A673 (cell line): ENCODE results near the gene SMARCC2. TPM values are rescaled to one million over a fixed set of nuclear protein-coding genes. Genes with fewer than 3 reads are reported as not detected.
A peak's percentile ranks its signal among the peaks of the same experiment; 100 is the strongest.

Experiments used
- BruUV-seq: library from RNA; stranded (reverse); fragments of 400-500 nt; replicated peaks from 2 replicates; lab custom pipeline; 2021; lab: Mats Ljungman, UMichigan
- CTCF ChIA-PET: fragments of 300-600 bp; sonication (Branson Sonifier 250); formaldehyde crosslinking; loops from one replicate; lab custom pipeline; 2022; ENCODE audit warnings: antibody characterized with exemption; lab: Charles Lee
- POLR2A ChIA-PET: fragments of 300-600 bp; sonication (Branson Sonifier 250); formaldehyde crosslinking; loops from one replicate; lab custom pipeline; 2022; ENCODE audit warnings: antibody characterized with exemption; ENCODE audit not compliant: low non-redundant PET; lab: Charles Lee
- DNase-seq: peaks from one replicate; pipeline ENCODE4 v3.0.0-alpha.2; 2015; ENCODE audit warnings: low spot score
- H3K27ac ChIP-seq: fragments of 200-600 bp; sonication (generic); 2 replicates; pipeline ENCODE4 v1.5.1; 2016; ENCODE audit warnings: mixed run types, low read depth, mild to moderate bottlenecking, mixed read lengths, antibody characterized with exemption, low read length; ENCODE audit not compliant: poor library complexity, severe bottlenecking
- H3K27me3 ChIP-seq: fragments of 200-600 bp; sonication (generic); replicated peaks from 2 replicates; pipeline ENCODE4 v1.6.1; 2017; ENCODE audit warnings: mixed run types, low read depth, mild to moderate bottlenecking, mixed read lengths, antibody characterized with exemption, low read length; ENCODE audit not compliant: insufficient read depth, poor library complexity
- H3K36me3 ChIP-seq: fragments of 200-600 bp; sonication (generic); 2 replicates; pipeline ENCODE4 v1.6.1; 2016; ENCODE audit warnings: mixed run types, mild to moderate bottlenecking, mixed read lengths, antibody characterized with exemption, low read length; ENCODE audit not compliant: insufficient read depth, poor library complexity, severe bottlenecking
- H3K4me1 ChIP-seq: fragments of 200-600 bp; sonication (generic); 2 replicates; pipeline ENCODE4 v1.6.1; 2017; ENCODE audit warnings: mixed run types, mild to moderate bottlenecking, mixed read lengths, antibody characterized with exemption, low read length; ENCODE audit not compliant: insufficient read depth, poor library complexity, severe bottlenecking
- H3K4me3 ChIP-seq: fragments of 200-600 bp; sonication (generic); 2 replicates; pipeline ENCODE4 v1.5.1; 2016; ENCODE audit warnings: low read depth, mixed run types, mild to moderate bottlenecking, mixed read lengths, low read length; ENCODE audit not compliant: poor library complexity, severe bottlenecking
- H3K9me3 ChIP-seq: fragments of 200-600 bp; sonication (generic); 2 replicates; pipeline ENCODE4 v1.6.1; 2016; ENCODE audit warnings: mixed run types, low read depth, mild to moderate bottlenecking, mixed read lengths, antibody characterized with exemption, low read length; ENCODE audit not compliant: poor library complexity, severe bottlenecking
- CTCF ChIP-seq: fragments of 300-800, 200-600 bp; sonication (generic); conservative IDR thresholded peaks from 2 replicates; pipeline ENCODE4 v1.5.1; 2017; ENCODE audit warnings: low read depth, mild to moderate bottlenecking, antibody characterized with exemption, low read length, moderate library complexity, mixed read lengths
- EZH2 ChIP-seq: fragments of 200-600 bp; sonication (generic); IDR thresholded peaks from 2 replicates; pipeline ENCODE4 v1.6.1; 2017; ENCODE audit warnings: borderline replicate concordance, low read depth, mild to moderate bottlenecking, mixed read lengths, antibody characterized with exemption, low read length; ENCODE audit not compliant: poor library complexity, severe bottlenecking
- intact Hi-C: fragments of 100-400 bp; cut with micrococcal nuclease; formaldehyde crosslinking; loops from one replicate; pipeline ENCODE4 v1.10.0; 2022; ENCODE audit not compliant: unreplicated experiment
- total RNA-seq: library from RNA; stranded (reverse); gene quantifications from 2 replicates; pipeline ENCODE4 v1.2.3, GENCODE V29; 2021

Gene SMARCC2
- total RNA-seq, 1 experiment from 2014 or later, result 133 TPM

DNA sequence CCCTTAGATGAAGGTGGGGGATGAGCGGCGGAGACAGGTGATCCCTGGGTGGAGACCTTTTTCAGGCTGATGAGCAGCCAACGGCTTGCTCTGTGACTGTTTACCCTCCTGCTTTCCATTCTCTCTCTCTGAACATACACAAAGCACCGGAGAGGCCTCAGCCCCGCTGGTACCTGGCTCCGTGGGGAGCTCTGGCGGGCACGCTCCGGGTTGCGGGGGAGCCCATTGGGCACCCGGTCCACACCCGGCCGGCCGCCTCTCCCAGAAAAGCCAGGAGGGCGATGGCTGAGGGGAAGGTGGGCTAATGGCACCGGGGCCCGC lies 545 bp downstream of the SMARCC2 start:
- BruUV-seq, result no TSS peak
- peaks cover 32% of the 10 kb centered on the region for H3K36me3 ChIP-seq
- intact Hi-C loops, result loop anchor here (2.0 to 10.0 kb wide), 3 partner anchors 62 to 144 kb away; partner anchors contain the start of genes RPS26 and ZC3H10
- peak overlapping the region; percentile 83 for H3K4me3 ChIP-seq
- ChIA-PET POLR2A (interaction anchor here (1.0 kb wide), 1 partner anchor 26 kb away, joined by 6 read pairs; no protein-coding TSS in a partner anchor), CTCF (interaction anchor here (0.6 to 2.3 kb wide), 14 partner anchors 13 to 371 kb away, joined by 3 to 17 read pairs (median 6); partner anchors contain the start of genes ANKRD52, ESYT1, ORMDL2 and RNF41)
- H3K27ac ChIP-seq, result peak overlapping the region; percentile 82
- H3K27me3 ChIP-seq, result no peaks in the 10 kb centered on the region
- H3K4me1 ChIP-seq, result peaks cover 13% of the 10 kb centered on the region
- TF ChIP-seq CTCF (no peak), EZH2 (no peak)
- peak; percentile 32 for DNase-seq
- no peaks in the 10 kb centered on the region for H3K9me3 ChIP-seq

DNA sequence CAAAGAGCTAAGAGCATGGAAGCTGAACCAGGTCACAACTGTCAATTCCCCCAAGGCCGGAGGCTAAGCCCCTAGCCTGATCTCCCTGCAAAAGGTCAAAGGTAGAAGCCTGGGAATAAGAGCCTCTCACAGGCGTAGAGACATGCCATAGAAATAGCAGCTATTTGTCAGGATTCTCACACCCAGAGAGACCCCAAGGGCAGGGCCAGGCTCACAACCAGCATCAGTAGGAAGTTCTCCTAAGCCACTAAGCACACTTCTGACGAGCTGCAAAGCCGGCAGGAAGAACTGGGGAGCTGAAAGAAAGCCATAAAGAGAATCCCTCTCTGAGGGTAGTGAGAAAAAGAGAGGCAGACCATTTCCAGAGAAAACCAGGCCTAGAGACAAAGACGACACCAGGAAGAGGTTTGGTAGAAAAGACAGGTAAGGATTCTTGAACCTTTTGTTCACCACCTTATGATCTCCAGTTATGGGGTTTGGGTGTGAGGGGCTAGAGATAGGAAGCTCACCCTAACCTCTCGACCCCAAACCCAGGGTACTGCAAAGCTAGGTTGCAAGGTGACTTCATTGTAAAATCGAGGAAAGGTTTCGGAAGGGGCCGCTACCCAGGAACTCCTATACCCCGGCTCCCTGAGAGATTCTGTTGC lies 1.0 kb downstream of the SMARCC2 start:
- Histone ChIP-seq H3K36me3 (peaks cover 37% of the 10 kb centered on the region), H3K4me3 (peak overlapping the region; percentile 83), H3K9me3 (no peaks in the 10 kb centered on the region), H3K27ac (peak overlapping the region; percentile 82), H3K27me3 (no peaks in the 10 kb centered on the region), H3K4me1 (peaks cover 13% of the 10 kb centered on the region)
- no peak for DNase-seq
- no TSS peak for BruUV-seq
- ChIA-PET POLR2A (no interaction called here), CTCF (interaction anchor here (0.5 to 2.3 kb wide), 2 partner anchors 60 to 1934 kb away, joined by 14 to 15 read pairs; partner anchors contain the start of gene ESYT1)
- TF ChIP-seq EZH2 (no peak), CTCF (no peak)
- intact Hi-C loops, result loop anchor here (2.0 to 10.0 kb wide), 3 partner anchors 61 to 143 kb away; partner anchors contain the start of genes RPS26 and ZC3H10

DNA sequence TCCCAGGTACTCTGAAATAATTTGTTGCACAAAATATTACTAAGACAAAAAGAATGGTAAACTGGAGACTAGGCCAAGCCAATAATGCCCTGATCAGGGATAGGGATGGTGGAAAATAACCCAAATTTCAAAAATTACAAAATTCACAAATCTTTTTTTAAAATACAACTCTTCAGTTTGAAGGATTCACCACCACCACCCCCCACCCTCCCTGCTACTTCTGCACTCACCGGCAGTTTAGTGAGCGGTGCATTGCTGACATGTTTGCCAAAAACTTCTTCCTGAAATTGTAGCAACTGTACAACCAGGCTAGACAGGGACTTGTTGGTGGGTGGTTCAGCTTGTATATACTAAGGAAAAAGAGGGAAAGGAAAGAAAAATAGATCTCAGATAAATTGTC lies 2.3 kb downstream of the SMARCC2 start:
- H3K9me3 ChIP-seq, result no peaks in the 10 kb centered on the region
- POLR2A ChIA-PET, result no interaction called here
- CTCF ChIA-PET, result no interaction called here

More for the DNA sequence above, 2.3 kb downstream of the SMARCC2 start:
- TF ChIP-seq CTCF (no peak), EZH2 (no peak)
- DNase-seq, result no peak
- Histone ChIP-seq H3K4me1 (peaks cover 13% of the 10 kb centered on the region), H3K36me3 (peaks cover 48% of the 10 kb centered on the region), H3K27ac (no peak overlapping the region), H3K4me3 (no peak overlapping the region), H3K27me3 (no peaks in the 10 kb centered on the region)
- BruUV-seq, result no TSS peak
- intact Hi-C loops, result loop anchor here (10.0 kb wide), 1 partner anchor 142 kb away; the partner anchor contains the start of gene RPS26
